Measurements from ENCODE around the gene KCNK18. TPM values are rescaled to one million over a fixed set of nuclear protein-coding genes. Genes with fewer than 3 reads are reported as not detected.
"Not testable (repeated sequence)": the region's sequence is repeated elsewhere in the genome, so short reads cannot be mapped to it uniquely, and the experiment has no call there.

Gene KCNK18
- total and polyA plus RNA-seq, 9 donors, result not detected

GRCh38 chr10:117184296-117184695, 13.0 kb upstream of the KCNK18 start:
- no peaks in the 10 kb centered on the region for H3K9me3 ChIP-seq
- no peak for TF ChIP-seq EP300 (IDR thresholded peaks at IDR 0.05)
- no peak for TF ChIP-seq POLR2A (IDR thresholded peaks at IDR 0.05)
- no peak for TF ChIP-seq CTCF (IDR thresholded peaks at IDR 0.05)
- no peaks in the 10 kb centered on the region for H3K27me3 ChIP-seq
- no peaks in the 10 kb centered on the region for H3K4me1 ChIP-seq (ENCODE audit: insufficient read depth)
- H3K27ac ChIP-seq, result no peak overlapping the region
- DNase-seq, result no peak
- intact Hi-C loops (cut with DNase I), result no loop called here
- H3K4me3 ChIP-seq, result no peak overlapping the region
- no peaks in the 10 kb centered on the region for H3K36me3 ChIP-seq
- WGBS, 3 donors, result 90 to 95% (median 91%) methylated on average over 10 of the region's 10 CpGs

- no peaks in the 10 kb centered on the region for H3K36me3 ChIP-seq
- TF ChIP-seq CTCF (IDR thresholded peaks at IDR 0.05), result no peak
- TF ChIP-seq EP300 (IDR thresholded peaks at IDR 0.05), result no peak
- TF ChIP-seq POLR2A (IDR thresholded peaks at IDR 0.05), result no peak
- no peaks in the 10 kb centered on the region for H3K9me3 ChIP-seq
- 72 to 83% (median 80%) methylated on average over 3 of the region's 3 CpGs for WGBS, 3 donors
- DNase-seq, result no peak
- H3K27me3 ChIP-seq, result no peaks in the 10 kb centered on the region
- H3K4me1 ChIP-seq (ENCODE audit: insufficient read depth), result no peaks in the 10 kb centered on the region
- intact Hi-C loops (cut with DNase I), result no loop called here
- no peak overlapping the region for H3K4me3 ChIP-seq
- H3K27ac ChIP-seq, result no peak overlapping the region
Observed at GRCh38 chr10:117184821-117185220, 12.5 kb upstream of the KCNK18 start.

GRCh38 chr10:117185817-117186216, 11.5 kb upstream of the KCNK18 start:
- intact Hi-C loops (cut with DNase I); DNase-seq; H3K9me3 ChIP-seq; H3K4me3 ChIP-seq; H3K36me3 ChIP-seq; H3K27me3 ChIP-seq; H3K27ac ChIP-seq; H3K4me1 ChIP-seq (ENCODE audit: insufficient read depth): not testable (repeated sequence)
- 94 to 96% (median 95%) methylated on average over 4 of the region's 4 CpGs for WGBS, 3 donors

- no peak overlapping the region for H3K27ac ChIP-seq
- intact Hi-C loops (cut with DNase I), result no loop called here
- no peaks in the 10 kb centered on the region for H3K36me3 ChIP-seq
- no peaks in the 10 kb centered on the region for H3K4me1 ChIP-seq (ENCODE audit: insufficient read depth)
- no peak for DNase-seq
- 56 to 72% (median 56%) methylated on average over 4 of the region's 4 CpGs for WGBS, 3 donors
- no peak overlapping the region for H3K4me3 ChIP-seq
- H3K27me3 ChIP-seq, result no peaks in the 10 kb centered on the region
- H3K9me3 ChIP-seq, result no peaks in the 10 kb centered on the region
- no peak for TF ChIP-seq POLR2A (IDR thresholded peaks at IDR 0.05)
- TF ChIP-seq CTCF (IDR thresholded peaks at IDR 0.05), result no peak
- TF ChIP-seq EP300 (IDR thresholded peaks at IDR 0.05), result no peak
Observed at GRCh38 chr10:117186832-117187615, 10.3 kb upstream of the KCNK18 start.

GRCh38 chr10:117188371-117188770, 8.9 kb upstream of the KCNK18 start:
- H3K27me3 ChIP-seq, result no peaks in the 10 kb centered on the region
- H3K27ac ChIP-seq, result no peak overlapping the region
- no peaks in the 10 kb centered on the region for H3K9me3 ChIP-seq
- intact Hi-C loops (cut with DNase I), result no loop called here
- H3K36me3 ChIP-seq, result no peaks in the 10 kb centered on the region
- H3K4me1 ChIP-seq (ENCODE audit: insufficient read depth), result no peaks in the 10 kb centered on the region
- TF ChIP-seq CTCF (IDR thresholded peaks at IDR 0.05) (no peak), POLR2A (IDR thresholded peaks at IDR 0.05) (no peak), EP300 (IDR thresholded peaks at IDR 0.05) (no peak)
- no peak for DNase-seq
- 64 to 79% (median 74%) methylated on average over 2 of the region's 2 CpGs for WGBS, 3 donors
- no peak overlapping the region for H3K4me3 ChIP-seq
